Adipocyte (in vitro differentiated cells): Measurements from ENCODE around the gene PRC1.

Experiments
- DNase-seq: peaks from one replicate; pipeline ENCODE4 v3.0.0-alpha.2; 2015; ENCODE audit warnings: low read depth
- H3K27me3 ChIP-seq: replicated peaks from 2 replicates; pipeline ENCODE4 v1.7.0; 2013; ENCODE audit warnings: mild to moderate bottlenecking, low read length, moderate library complexity; ENCODE audit not compliant: control insufficient read depth, insufficient read depth
- H3K36me3 ChIP-seq: 2 replicates; pipeline ENCODE4 v1.7.0; 2013; ENCODE audit warnings: low read length, mild to moderate bottlenecking, moderate library complexity; ENCODE audit not compliant: control insufficient read depth, insufficient read depth, severe bottlenecking
- H3K4me1 ChIP-seq: 2 replicates; pipeline ENCODE4 v1.7.0; 2013; ENCODE audit warnings: mild to moderate bottlenecking, low read length, moderate library complexity; ENCODE audit not compliant: control insufficient read depth, insufficient read depth
- H3K4me3 ChIP-seq: 2 replicates; pipeline ENCODE4 v1.7.0; 2013; ENCODE audit warnings: mild to moderate bottlenecking, low read length, moderate library complexity
- H3K9ac ChIP-seq: 2 replicates; pipeline ENCODE4 v1.7.0; 2013; ENCODE audit warnings: mild to moderate bottlenecking, low read length, moderate library complexity
- H3K9me3 ChIP-seq: 2 replicates; pipeline ENCODE4 v1.7.0; 2013; ENCODE audit warnings: mild to moderate bottlenecking, low read length, moderate library complexity; ENCODE audit not compliant: control insufficient read depth

Gene PRC1

DNA sequence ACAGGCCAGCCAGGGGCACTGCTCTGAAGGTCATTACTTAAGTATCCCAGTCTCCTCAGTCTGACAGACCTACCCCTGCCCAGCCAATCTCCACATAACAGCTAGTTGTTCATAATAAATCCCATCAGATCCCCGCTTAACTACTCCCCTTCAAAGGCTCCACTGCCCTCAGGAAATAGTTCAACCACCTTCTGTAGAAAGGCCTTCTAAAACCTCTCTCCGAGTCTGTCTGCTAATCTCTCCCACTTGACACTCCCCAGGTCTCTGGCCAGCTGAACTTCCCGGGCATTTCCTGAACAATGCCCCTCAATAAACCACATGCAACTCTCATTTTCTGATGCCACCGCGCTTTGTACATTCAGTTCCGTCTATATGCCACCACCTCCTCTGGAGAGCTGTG lies 6.0 kb downstream of the PRC1 start:
- no peaks in the 10 kb centered on the region for H3K4me1 ChIP-seq
- no peak overlapping the region for H3K9ac ChIP-seq
- H3K4me3 ChIP-seq: no peak overlapping the region
- H3K27me3 ChIP-seq: no peaks in the 10 kb centered on the region
- no peaks in the 10 kb centered on the region for H3K36me3 ChIP-seq
- no peak for DNase-seq
- H3K9me3 ChIP-seq: no peaks in the 10 kb centered on the region

DNA sequence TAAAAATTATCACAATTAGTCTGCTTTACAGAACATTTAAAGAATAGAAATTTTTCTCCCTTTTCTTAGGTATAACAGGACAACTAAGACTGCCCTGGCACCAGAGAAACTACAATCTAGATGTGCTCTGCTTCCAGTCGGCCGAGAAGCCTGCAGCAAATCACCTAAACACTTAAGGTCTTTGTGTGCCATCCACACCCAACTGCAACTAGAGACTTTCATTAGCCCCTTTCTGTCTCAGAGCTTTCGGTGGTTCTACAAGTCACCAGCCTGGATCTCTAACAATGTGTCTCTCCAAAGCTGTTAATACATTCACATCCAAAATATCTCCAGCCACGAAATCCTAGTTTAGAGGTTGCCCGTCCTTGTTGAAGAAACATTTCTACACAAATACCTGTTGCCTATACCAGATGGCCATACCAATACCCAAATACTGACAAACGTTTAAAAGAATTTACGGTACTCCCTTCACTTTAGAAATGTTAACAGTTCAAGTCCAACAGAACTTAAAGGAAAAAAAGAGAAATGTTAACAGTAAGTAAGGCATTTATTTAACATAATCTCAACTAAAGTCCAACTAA lies 6.7 kb downstream of the PRC1 start:
- DNase-seq: no peak
- no peaks in the 10 kb centered on the region for H3K9me3 ChIP-seq
- H3K4me3 ChIP-seq: no peak overlapping the region
- no peaks in the 10 kb centered on the region for H3K27me3 ChIP-seq
- H3K9ac ChIP-seq: no peak overlapping the region
- no peaks in the 10 kb centered on the region for H3K36me3 ChIP-seq
- H3K4me1 ChIP-seq: no peaks in the 10 kb centered on the region

DNA sequence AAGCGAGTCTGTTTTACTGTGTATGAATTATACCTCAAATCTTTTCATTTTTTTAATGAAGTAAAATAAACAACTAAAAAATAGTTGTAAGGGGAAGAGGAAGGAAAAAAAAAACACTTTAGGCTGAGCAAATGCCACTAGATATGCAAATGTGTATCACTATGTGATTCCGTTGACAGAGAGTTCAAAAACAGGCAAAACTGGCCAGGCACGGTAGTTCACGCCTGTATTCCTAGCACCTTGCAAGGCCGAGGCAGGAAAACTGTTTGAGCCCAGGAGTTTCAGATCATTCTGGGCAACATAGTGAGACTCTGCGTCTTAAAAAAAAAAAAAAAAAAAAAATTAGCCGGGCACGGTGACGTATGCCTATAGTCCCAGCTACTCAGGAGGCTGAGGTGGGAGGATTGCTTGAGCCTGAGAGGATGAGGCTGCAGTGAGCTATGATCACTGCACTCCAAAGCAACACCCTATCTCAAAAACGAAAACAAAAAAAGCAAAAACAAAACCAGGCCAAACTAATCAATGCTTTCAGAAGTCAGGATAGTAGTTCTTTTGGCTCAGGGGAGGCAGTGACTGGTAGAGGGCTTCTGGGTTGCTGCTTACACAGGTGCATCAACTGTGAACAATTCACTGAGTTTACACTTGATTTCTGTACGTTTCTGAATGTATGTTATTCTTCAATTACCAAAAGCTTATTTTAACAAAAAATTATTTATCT lies 7.4 kb downstream of the PRC1 start:
- Histone ChIP-seq H3K4me1 (peaks cover 2% of the 10 kb centered on the region), H3K9me3 (no peaks in the 10 kb centered on the region), H3K27me3 (no peaks in the 10 kb centered on the region), H3K9ac (no peak overlapping the region), H3K36me3 (no peaks in the 10 kb centered on the region), H3K4me3 (no peak overlapping the region)
- no peak for DNase-seq

DNA sequence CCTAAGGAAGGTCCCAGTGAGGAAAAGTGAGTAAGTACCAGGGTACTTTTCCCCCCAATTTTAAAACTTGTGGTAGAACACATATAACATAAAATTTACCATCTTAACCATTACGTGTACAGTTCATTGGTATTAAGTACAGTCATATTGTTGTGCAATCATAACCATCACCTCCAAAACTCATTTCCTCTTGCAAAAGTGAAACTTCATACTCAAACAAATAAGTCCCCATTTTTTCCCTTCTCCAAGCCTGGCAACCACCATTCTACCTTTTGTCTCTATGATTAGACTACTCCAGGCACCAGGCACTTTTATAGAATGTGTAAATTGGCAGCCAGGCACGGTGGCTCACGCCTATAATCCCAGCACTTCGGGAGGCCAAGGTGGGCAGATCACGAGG lies 12.2 kb downstream of the PRC1 start:
- peaks cover 2% of the 10 kb centered on the region for H3K4me1 ChIP-seq
- no peaks in the 10 kb centered on the region for H3K9me3 ChIP-seq
- no peak for DNase-seq
- H3K4me3 ChIP-seq: no peak overlapping the region
- no peak overlapping the region for H3K9ac ChIP-seq
- H3K36me3 ChIP-seq: no peaks in the 10 kb centered on the region
- no peaks in the 10 kb centered on the region for H3K27me3 ChIP-seq

DNA sequence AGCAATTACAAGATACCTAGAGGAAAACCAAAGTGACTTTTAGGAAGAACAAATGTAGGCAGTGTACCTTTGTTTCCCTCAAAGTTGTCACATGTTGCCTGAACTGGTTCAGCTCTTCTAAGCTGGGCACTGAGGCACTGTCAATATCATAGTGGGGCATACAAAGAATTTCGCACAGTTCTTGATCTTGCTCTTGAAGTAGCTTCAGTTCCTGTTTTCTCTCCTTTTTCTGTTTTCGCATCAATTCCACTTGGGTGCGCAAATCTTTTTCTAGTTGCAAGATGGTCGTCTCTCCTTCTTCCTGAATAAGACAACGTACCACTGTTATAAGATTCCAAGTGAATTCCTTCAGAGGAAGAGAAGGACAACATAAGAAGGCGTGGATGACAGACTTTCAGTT lies 12.7 kb downstream of the PRC1 start:
- H3K36me3 ChIP-seq: no peaks in the 10 kb centered on the region
- no peak overlapping the region for H3K9ac ChIP-seq
- no peaks in the 10 kb centered on the region for H3K27me3 ChIP-seq
- no peak for DNase-seq
- H3K4me1 ChIP-seq: peaks cover 2% of the 10 kb centered on the region
- H3K9me3 ChIP-seq: no peaks in the 10 kb centered on the region
- H3K4me3 ChIP-seq: no peak overlapping the region

DNA sequence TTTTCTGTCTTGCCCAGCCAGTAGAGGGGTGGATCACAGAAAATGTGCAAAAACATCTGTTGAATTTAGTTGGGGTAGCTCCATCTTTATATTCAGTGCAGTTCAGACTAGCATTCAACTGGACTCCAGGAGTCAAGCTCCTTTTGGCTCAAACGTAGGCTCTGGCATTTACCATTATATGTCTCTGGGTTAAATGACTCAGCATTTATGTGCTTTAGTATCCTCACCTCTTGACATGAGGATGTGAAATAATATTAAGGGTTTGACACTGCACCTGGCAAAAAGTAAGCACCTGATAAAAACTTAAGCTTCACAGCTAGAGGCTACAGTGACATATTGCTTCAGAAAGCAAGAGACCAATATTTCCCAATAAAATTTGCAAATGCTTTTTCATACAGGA lies 14.8 kb downstream of the PRC1 start:
- H3K9me3 ChIP-seq: no peaks in the 10 kb centered on the region
- H3K36me3 ChIP-seq: no peaks in the 10 kb centered on the region
- H3K27me3 ChIP-seq: no peaks in the 10 kb centered on the region
- H3K4me1 ChIP-seq: peaks cover 2% of the 10 kb centered on the region
- no peak overlapping the region for H3K9ac ChIP-seq
- no peak overlapping the region for H3K4me3 ChIP-seq
- DNase-seq: no peak

DNA sequence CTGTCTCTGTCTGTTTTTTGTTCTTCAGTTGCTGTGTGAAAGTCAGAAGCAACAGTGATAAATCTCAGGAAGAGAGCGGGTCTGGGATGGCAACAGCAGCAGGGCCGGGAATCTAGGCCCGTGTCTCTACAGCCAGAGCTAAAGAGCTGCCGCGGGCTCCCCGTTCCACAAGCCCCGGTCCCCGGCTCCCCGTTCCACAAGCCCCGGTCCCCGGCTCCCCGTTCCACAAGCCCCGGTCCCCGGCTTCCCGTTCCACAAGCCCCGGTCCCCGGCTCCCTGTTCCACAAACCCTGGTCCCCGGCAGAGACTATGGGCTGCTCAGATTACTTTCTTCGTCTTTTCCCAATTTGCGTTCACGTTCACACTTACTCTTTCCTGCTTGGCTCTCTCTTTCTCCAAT lies 20.1 kb downstream of the PRC1 start:
- no peak overlapping the region for H3K9ac ChIP-seq
- no peaks in the 10 kb centered on the region for H3K36me3 ChIP-seq
- H3K4me1 ChIP-seq: no peaks in the 10 kb centered on the region
- DNase-seq: no peak
- no peaks in the 10 kb centered on the region for H3K9me3 ChIP-seq
- no peaks in the 10 kb centered on the region for H3K27me3 ChIP-seq
- no peak overlapping the region for H3K4me3 ChIP-seq

DNA sequence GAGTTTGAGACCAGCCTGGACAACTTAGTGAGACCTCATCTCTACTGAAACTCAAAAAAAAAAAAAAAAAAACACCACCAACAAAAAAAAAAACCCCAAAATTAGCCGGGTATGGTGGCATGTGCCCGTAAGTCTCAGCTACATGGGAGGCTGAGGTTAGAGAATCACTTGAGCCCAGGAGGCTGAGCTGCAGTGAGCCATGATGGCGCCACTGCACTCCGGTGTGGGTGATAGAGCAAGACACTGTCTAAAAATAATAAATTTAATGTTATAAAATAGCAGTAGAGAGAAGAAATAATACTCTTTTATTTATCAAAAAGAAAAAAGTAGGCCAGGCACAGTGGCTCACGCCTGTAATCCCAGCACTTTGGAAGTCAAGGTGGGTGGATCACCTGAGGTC lies 22.2 kb downstream of the PRC1 start:
- DNase-seq: no peak
- Histone ChIP-seq H3K4me1 (no peaks in the 10 kb centered on the region), H3K9me3 (no peaks in the 10 kb centered on the region), H3K27me3 (no peaks in the 10 kb centered on the region), H3K4me3 (no peak overlapping the region), H3K9ac (no peak overlapping the region), H3K36me3 (peaks cover 9% of the 10 kb centered on the region)

DNA sequence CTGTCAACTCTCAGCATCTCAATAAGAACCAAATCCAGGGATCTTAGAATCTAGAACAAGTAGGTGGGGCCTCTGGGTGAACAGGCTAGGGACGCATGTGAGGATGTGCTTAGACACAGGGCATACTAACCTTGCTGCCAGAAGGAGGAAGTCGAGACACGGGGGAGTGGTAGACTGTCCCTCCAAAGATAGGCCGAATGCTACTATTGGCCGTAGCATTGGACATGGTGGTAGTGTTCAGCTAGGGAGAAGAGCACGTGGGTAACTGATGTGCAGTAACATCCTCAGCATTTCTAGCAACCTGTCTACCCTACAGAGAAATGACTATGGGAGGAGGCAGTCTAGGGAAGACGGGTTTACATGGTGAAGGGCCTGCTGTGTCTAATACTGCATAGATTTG lies 24.1 kb downstream of the PRC1 start:
- Histone ChIP-seq H3K27me3 (no peaks in the 10 kb centered on the region), H3K9me3 (no peaks in the 10 kb centered on the region), H3K9ac (no peak overlapping the region), H3K4me3 (no peak overlapping the region), H3K36me3 (peaks cover 19% of the 10 kb centered on the region), H3K4me1 (no peaks in the 10 kb centered on the region)
- no peak for DNase-seq

DNA sequence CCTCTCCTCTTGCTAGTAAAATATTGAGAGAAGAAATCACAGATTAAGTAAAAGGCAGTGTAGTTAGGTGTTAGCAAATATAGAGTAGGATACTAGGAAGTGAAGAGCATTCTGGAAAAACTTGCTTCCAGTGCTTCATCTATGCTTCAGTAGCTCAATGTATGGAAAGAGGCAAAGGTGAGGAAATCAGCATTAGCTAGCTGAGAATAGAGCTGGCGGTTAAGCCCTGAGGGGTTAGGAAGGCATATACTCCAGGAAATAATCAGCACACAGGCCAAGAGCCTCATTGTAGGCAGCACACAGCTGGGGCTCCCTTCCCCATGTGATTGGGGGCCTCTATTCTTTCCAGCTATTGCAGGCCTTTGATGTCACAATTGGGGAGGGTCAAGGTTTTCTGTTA lies 25.9 kb downstream of the PRC1 start:
- H3K36me3 ChIP-seq: peaks cover 19% of the 10 kb centered on the region

DNA sequence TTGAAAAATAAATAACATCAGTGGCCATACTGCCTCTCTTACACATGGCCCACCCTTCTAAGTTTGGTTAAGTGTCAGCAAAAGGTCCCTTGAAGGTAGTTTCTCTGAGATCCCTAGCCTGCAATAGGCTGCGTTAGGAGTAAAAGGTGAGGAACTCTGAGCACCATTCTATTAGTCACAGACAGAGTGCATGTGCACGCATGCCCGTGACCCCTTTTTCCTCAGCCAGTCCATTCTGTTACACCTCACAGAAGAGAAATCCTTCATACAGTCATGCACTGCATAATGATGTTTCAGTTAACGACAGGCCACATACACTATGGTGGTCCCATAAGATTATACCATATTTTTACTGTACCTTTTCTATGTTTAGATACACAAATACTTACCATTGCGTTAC lies 27.1 kb downstream of the PRC1 start:
- H3K4me3 ChIP-seq: no peak overlapping the region
- H3K36me3 ChIP-seq: peaks cover 19% of the 10 kb centered on the region
- no peak for DNase-seq
- H3K9me3 ChIP-seq: no peaks in the 10 kb centered on the region
- H3K9ac ChIP-seq: no peak overlapping the region
- H3K27me3 ChIP-seq: no peaks in the 10 kb centered on the region
- H3K4me1 ChIP-seq: no peaks in the 10 kb centered on the region

More for the DNA sequence above, 25.9 kb downstream of the PRC1 start:
- no peak overlapping the region for H3K9ac ChIP-seq
- no peaks in the 10 kb centered on the region for H3K4me1 ChIP-seq
- DNase-seq: no peak
- no peaks in the 10 kb centered on the region for H3K9me3 ChIP-seq
- H3K4me3 ChIP-seq: no peak overlapping the region
- H3K27me3 ChIP-seq: no peaks in the 10 kb centered on the region

DNA sequence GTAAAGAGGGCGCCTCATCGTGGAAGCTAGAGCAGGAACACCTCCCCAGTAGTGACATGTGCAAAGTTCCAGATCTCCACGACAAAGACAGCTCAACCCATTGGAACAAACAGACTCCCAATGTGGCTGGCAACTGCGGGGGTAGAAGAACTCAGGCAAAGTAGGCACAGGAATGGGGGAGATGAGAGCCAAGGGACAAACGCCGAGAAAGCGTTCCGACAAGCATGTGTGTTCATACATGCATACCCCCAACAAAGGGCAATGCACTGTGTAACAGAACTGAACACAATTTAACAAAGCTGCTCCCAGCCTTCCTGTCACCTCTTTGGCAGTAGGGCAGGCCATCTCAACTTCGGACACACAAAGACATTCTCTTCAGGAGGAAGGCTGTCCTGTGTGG lies 28.1 kb downstream of the PRC1 start:
- Histone ChIP-seq H3K4me1 (no peaks in the 10 kb centered on the region), H3K36me3 (peaks cover 28% of the 10 kb centered on the region), H3K4me3 (no peak overlapping the region), H3K9ac (no peak overlapping the region), H3K27me3 (no peaks in the 10 kb centered on the region), H3K9me3 (no peaks in the 10 kb centered on the region)
- DNase-seq: no peak
